ENCODE results near the gene ATL3. TPM values are rescaled to one million over a fixed set of nuclear protein-coding genes. Genes with fewer than 3 reads are reported as not detected.
"Not testable (repeated sequence)": the region's sequence is repeated elsewhere in the genome, so short reads cannot be mapped to it uniquely, and the experiment has no call there.

ATL3 gene
- polyA plus RNA-seq, 3 donors = 7.7 to 21.3 (median 16.6) TPM

DNA sequence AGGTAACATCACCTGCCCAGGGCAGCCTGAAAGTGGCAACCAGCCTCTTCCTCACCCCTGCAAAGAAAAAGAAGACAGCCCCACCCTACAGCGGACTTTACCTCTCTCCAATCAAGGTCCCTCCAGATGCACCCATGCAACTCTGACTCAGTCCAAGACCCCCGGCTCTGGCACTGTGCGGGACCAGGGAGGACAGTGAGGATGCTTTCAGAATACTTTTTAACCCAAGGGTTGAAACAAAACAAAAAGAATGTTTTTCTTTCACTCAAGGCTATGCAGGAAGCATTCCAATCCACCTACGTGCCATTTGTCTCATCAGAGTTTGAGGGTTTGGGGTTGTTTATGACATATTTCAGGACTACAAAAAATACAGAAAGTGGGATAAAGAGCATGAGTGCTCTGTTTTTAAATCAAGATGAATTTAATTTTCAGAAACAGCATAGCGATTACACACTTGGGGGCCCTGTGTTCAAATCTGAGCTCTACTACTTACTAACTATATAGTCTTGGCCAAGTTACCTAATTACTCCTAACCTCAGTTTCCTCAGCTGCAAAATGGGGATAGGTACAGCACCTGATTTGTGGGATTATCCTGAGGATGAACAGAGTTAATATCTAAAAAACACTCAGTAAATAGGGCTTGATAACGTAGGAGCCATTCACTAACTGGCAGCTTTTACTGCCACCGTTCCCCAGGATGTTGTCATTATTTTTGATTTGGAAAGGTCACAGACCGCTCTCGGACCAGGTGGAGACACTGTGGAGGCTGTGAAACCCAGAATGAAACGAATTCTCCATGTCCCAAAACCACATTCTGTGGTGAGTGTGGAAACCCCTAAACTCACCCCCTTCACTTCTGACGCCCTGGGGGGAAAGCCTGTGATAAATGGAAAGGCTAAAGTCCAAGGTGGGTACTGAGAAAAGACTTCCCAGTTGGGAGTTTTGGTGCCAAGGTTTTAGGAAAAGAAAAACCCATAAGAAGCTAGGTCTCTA, 62.5 kb downstream of the ATL3 start:
- WGBS, 3 donors = 67 to 74% (median 70%) methylated on average over 11 of the region's 11 CpGs
- no peak overlapping the region for H3K27ac ChIP-seq (ENCODE audit: low read depth, low read length)

DNA sequence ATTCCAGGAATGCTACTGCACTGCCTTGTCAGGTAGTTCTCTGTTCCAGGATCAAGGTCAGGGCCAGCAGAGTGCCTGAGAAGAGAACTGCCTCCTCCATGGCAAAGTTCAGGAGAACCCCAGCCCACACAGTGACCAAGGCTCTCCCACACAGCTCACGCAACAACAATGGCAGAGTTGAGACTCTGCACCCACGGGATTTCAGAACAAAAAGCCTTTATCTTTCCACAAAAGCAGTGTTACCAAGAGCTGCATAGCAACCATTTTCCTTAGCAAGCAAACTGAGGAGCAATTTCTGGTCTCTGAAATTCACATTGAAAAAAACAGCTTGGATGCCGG, 68.0 kb downstream of the ATL3 start:
- WGBS, 3 donors = 29 to 58% (median 52%) methylated on average over 3 of the region's 3 CpGs
- no peak overlapping the region for H3K27ac ChIP-seq (ENCODE audit: low read depth, low read length)

- 80 to 83% (median 81%) methylated on average over 11 of the region's 11 CpGs for WGBS, 3 donors
- not testable (repeated sequence) for H3K27ac ChIP-seq (ENCODE audit: low read depth, low read length)
Observed at GRCh38 chr11:63602290-63603179, 68.6 kb downstream of the ATL3 start.

DNA sequence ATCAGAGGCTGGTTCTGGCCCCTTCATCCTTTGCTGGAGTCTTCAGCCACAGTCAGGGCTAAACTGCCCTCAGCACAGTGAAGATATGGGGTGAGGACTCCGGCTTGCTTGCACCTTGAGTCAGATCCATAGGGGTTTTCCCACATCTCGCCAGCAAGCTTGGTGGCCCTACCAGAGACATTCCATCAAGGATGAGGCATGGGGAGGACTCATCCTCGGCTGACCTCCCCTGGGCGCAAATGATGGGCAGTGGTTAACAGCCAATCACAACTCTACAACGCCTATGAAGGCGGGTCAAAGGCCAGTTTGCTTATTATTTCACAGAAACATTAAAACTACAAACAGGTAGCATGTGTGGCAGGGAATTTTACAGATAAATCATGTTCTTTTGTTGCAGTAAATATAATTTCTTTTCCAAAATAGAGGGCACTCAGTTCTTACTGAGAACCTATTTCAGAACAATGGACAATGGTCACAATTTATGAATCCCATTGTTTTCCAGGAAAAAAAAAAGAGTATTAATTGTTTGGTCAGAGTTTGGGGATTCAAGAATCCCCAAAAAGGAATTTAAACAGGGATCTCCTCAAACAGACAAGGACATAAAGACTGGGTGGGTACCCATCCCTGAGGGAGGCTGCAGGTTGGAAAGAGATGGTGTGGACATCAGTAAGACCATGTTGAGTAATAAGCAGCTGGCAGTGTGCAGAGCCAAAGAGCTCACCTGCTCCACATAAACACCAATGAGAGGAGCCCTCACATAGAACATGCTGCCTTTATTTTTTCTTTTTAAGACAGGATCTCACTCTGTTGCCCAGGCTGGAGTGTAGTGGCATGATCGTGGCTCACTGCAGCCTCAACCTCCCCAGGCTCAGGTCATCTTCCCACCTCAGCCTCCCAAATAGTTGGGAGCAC, 71.7 kb downstream of the ATL3 start:
- WGBS, 3 donors = 85 to 88% (median 87%) methylated on average over 7 of the region's 7 CpGs
- H3K27ac ChIP-seq (ENCODE audit: low read depth, low read length) = no peak overlapping the region

- no peak overlapping the region for H3K27ac ChIP-seq (ENCODE audit: low read depth, low read length)
- 72 to 87% (median 86%) methylated on average over 4 of the region's 4 CpGs for WGBS, 3 donors
Observed at GRCh38 chr11:63598556-63598955, 72.6 kb downstream of the ATL3 start.

DNA sequence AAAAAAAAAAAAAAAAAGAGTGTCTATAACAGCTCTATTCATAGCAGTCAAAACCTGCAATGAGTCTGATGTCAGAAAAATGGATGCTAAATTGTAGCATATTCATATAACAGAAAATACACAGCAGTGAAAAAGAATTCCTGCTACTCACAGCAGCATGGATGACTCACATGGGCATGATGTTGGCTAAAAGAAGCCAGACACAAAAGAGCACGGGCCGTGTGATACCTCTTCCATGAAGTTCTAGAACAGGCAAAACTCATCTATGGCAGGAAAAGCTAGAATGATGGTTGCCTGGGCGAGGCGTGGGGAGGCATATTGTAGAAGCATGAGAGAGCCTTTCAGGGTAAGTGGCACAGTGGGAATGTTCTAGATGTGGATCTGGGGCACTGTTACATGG, 75.9 kb downstream of the ATL3 start:
- H3K27ac ChIP-seq (ENCODE audit: low read depth, low read length) = no peak overlapping the region
- WGBS, 3 donors = 84 to 93% (median 91%) methylated on average over 4 of the region's 4 CpGs

DNA sequence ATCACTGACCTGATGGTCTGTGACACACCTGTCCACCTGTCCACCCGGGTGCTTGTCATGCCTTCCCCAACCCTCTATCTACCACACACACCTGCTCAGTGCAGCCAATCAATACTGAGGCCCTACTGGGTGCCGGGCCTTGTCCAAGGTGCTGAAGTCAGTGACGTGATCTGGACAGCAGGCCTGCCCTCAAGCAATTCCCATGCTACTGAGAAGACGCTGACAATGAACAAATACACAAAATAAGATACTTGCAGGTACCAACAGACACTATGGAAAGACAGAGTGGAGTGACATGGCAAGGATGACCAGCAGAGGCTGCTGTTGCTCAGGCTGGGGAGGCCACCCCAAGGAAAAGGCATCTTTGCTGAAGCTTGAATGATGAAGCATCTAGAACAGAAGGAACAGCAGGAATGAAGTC, 78.2 kb downstream of the ATL3 start:
- no peak overlapping the region for H3K27ac ChIP-seq (ENCODE audit: low read depth, low read length)
- 66 to 83% (median 81%) methylated on average over 4 of the region's 4 CpGs for WGBS, 3 donors

GRCh38 chr11:63590024-63590788, 81.0 kb downstream of the ATL3 start:
- 92 to 95% (median 94%) methylated on average over 18 of the region's 18 CpGs for WGBS, 3 donors
- no peak overlapping the region for H3K27ac ChIP-seq (ENCODE audit: low read depth, low read length)

DNA sequence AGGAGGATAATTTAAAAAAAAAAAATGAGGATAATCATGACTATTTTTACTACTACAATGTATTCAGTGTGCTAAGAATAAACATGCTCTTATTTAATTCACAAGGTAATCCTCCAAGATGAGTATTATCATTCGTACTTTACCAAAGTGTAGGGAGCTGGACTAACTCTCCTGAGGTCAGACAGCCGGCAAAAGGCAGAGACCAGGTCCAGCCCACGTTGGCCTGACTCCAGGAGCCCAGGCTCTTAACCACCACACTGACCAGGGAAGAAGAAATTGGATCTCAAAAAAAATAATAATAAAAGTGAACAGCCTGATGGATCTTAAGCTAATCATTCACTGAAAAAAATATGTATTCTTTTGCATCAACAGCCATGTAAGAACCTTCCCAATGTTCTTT, 82.2 kb downstream of the ATL3 start:
- 51 to 60% (median 51%) methylated on average over 3 of the region's 3 CpGs for WGBS, 3 donors
- H3K27ac ChIP-seq (ENCODE audit: low read depth, low read length) = no peak overlapping the region

GRCh38 chr11:63586451-63587166, 84.6 kb downstream of the ATL3 start:
- H3K27ac ChIP-seq (ENCODE audit: low read depth, low read length) = no peak overlapping the region

DNA sequence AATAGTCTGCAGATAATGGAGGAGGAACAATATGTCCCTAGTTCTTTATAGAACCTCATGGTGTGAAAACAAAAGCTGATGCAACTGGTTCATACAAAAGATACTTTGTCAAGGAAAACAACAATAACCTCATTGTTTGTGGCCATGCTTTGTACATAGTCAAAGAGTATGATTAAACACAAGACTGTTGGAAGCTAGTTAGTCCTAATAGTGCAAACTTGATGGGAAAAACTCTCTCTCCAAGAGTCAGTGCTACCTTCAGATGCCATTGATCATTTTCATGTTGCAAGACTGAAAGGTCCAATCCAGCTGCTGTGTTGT, 87.9 kb downstream of the ATL3 start:
- no peak overlapping the region for H3K27ac ChIP-seq (ENCODE audit: low read depth, low read length)

More at GRCh38 chr11:63586451-63587166, 84.6 kb downstream of the ATL3 start:
- 83 to 95% (median 91%) methylated on average over 6 of the region's 6 CpGs for WGBS, 3 donors

- H3K27ac ChIP-seq (ENCODE audit: low read depth, low read length) = not testable (repeated sequence)
- 78 to 88% (median 81%) methylated on average over 7 of the region's 7 CpGs for WGBS, 3 donors
Observed at GRCh38 chr11:63581224-63581623, 90.0 kb downstream of the ATL3 start.

DNA sequence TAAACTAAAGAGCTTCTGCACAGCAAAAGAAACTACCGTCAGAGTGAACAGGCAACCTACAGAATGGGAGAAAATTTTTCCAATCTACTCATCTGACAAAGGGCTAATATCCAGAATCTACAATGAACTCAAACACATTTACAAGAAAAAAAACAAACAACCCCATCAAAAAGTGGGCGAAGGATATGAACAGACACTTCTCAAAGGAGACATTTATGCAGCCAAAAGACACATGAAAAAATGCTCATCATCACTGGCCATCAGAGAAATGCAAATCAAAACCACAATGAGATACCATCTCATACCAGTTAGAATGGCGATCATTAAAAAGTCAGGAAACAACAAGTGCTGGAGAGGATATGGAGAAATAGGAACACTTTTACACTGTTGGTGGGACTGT, 92.3 kb downstream of the ATL3 start:
- not testable (repeated sequence) for H3K27ac ChIP-seq (ENCODE audit: low read depth, low read length)
- 80 to 94% (median 85%) methylated on average over 2 of the region's 3 CpGs for WGBS, 3 donors

DNA sequence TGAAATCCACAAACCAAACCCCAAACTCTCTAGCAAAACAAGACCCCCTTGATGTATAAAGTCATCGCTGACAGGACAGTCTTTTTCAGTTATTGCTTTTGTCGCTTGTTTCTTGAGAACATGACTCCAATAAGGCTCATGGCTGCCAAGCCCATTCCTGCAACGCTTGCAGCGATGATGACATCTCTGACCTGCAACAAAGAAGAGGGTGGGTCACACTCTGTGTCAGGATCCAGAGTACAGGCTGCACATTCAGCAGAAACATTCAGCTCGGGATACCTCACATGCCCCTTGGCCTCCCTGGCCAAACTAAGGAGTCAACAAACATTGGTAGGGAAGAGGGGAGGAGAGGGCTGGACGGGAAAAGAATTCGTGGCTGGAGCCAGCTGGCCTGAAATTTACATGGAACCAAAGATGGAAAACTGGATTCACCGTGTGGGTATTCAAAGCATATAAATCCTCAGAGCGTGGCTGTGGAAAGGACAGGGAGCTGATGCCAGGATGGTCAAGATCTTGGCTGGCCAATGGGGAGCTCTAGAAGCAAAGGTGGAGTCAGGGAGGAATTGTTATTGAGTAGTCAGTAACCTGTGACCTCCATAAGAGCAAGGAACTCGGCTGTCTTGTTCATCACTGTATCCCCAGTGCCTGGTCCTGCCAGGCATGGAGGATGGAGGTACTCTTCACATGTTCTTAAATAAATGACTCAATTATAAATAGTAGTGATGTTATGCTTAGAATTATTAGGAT, 96.1 kb downstream of the ATL3 start:
- 45 to 72% (median 52%) methylated on average over 10 of the region's 10 CpGs for WGBS, 3 donors

More for the DNA sequence above, 96.1 kb downstream of the ATL3 start:
- H3K27ac ChIP-seq (ENCODE audit: low read depth, low read length) = no peak overlapping the region
